Measurements from ENCODE around the gene NOX3. TPM values are rescaled to one million over a fixed set of nuclear protein-coding genes. Genes with fewer than 3 reads are reported as not detected.

The NOX3 gene
- polyA plus RNA-seq, 3 donors, result 1.2 to 2.7 (median 1.8) TPM

- no peak for DNase-seq
These were observed 20.7 kb downstream of the NOX3 start for GRCh38 chr6:155434829-155435423.

- DNase-seq, result no peak
These were observed 21.5 kb downstream of the NOX3 start for GRCh38 chr6:155434096-155434495.

- no peak for DNase-seq
These were observed 23.3 kb downstream of the NOX3 start for GRCh38 chr6:155432293-155432692.

GRCh38 chr6:155429321-155429893 lies 26.2 kb downstream of the NOX3 start:
- DNase-seq, result no peak

GRCh38 chr6:155426408-155426945 lies 29.2 kb downstream of the NOX3 start:
- no peak for DNase-seq

GRCh38 chr6:155424181-155424580 lies 31.5 kb downstream of the NOX3 start:
- DNase-seq, result no peak

- no peak for DNase-seq
These were observed 33.0 kb downstream of the NOX3 start for GRCh38 chr6:155422635-155423034.

GRCh38 chr6:155420492-155420891 lies 35.1 kb downstream of the NOX3 start:
- DNase-seq, result no peak

- no peak for DNase-seq
These were observed 36.5 kb downstream of the NOX3 start for GRCh38 chr6:155419161-155419560.

- no peak for DNase-seq
These were observed 37.5 kb downstream of the NOX3 start for GRCh38 chr6:155418017-155418761.

- DNase-seq, result no peak
These were observed 38.2 kb downstream of the NOX3 start for GRCh38 chr6:155417454-155417853.

- DNase-seq, result no peak
These were observed 39.7 kb downstream of the NOX3 start for GRCh38 chr6:155415953-155416352.

- no peak for DNase-seq
These were observed 41.6 kb downstream of the NOX3 start for GRCh38 chr6:155414049-155414448.

GRCh38 chr6:155412335-155412734 lies 43.3 kb downstream of the NOX3 start:
- DNase-seq, result no peak

GRCh38 chr6:155411154-155412052 lies 44.2 kb downstream of the NOX3 start:
- no peak for DNase-seq

- no peak for DNase-seq
These were observed 46.2 kb downstream of the NOX3 start for GRCh38 chr6:155409391-155409790.

GRCh38 chr6:155408981-155409380 lies 46.7 kb downstream of the NOX3 start:
- DNase-seq, result no peak

- DNase-seq, result no peak
These were observed 47.4 kb downstream of the NOX3 start for GRCh38 chr6:155408231-155408630.

GRCh38 chr6:155406801-155407200 lies 48.8 kb downstream of the NOX3 start:
- DNase-seq, result no peak

GRCh38 chr6:155404937-155405336 lies 50.7 kb downstream of the NOX3 start:
- DNase-seq, result no peak

GRCh38 chr6:155402656-155403304 lies 52.9 kb downstream of the NOX3 start:
- no peak for DNase-seq

- DNase-seq, result no peak
These were observed 55.0 kb downstream of the NOX3 start for GRCh38 chr6:155400654-155400965.
